ACHN (cell line): Measurements from ENCODE around the gene KRTAP8-1.

Source experiments
- DNase-seq: peaks from one replicate; pipeline ENCODE4 v3.0.0-alpha.2; 2015
- in situ Hi-C: cut with HindIII; loops from 2 replicates; pipeline ENCODE4 v1.10.0; 2017; ENCODE audit warnings: low sequenced_read_pairs, low pct_ligation_motif_present, low pct_unique_long_range_greater_than_20kb

The KRTAP8-1 gene

DNA sequence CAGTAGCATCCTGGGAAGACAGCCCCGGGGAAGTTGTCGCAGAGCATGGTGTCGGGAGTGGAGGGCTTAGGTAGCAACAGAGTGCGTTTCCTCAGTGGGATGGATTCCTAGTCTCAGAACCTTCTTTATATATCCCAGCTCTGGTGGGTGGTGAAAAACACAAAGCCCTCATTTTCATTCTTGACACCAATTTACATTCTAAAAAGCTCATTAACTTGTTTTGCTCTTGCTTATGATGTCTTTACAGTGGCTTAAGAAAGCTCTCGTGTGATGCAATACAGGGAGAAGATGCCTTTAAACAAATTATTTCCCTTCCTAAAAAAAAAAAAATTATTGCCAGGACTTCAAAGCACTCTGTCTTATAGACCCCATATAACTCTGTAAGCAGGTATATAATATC, at the start of gene KRTAP8-1:
Gene KRTAP8-1, minus strand, starts transcription at position 101 of the 400 bp plus-strand sequence. Its CDS starts 54 bp downstream, at position 47.
- in situ Hi-C loops = no loop called here
- DNase-seq = no peak

DNA sequence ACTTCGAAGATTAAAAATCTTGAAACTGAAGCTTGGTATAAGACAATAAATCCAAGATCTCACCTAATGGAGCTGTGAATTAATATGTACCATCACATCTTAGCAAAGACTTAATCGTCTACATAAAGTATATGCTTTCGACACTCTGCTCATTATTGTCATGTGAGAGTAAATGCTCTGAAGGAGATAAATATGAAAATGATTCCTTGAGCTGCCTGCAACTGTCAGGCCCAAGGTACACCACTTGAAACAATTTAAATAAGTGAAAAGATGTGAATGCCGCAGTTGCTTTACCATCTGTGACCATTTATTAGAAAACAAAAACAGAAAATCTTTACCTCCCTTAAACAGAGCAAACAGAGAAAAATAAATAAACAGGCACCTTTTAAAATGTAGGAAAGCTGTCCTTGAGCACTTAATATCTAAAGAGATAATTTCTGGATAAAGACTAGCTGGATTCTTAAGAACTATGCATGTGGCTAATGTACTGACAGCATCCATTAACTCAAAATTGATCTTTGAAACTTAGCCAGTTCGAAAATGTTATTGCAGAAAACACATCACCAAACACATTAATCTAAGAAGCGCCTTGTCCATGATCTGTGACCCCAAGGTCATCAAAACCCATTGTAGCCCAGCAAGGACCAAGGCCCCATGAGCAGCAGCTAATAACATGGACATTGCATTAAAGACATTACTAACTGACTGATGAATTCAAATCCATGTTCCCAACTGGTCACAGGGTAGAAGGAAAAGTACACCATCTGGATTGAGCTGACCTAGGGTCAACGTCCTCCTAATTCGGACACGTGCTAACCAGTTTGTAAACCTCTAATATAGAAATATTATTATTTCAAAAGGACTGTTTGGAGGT, 34.8 kb upstream of the KRTAP8-1 start:
- DNase-seq = no peak
- in situ Hi-C loops = no loop called here

DNA sequence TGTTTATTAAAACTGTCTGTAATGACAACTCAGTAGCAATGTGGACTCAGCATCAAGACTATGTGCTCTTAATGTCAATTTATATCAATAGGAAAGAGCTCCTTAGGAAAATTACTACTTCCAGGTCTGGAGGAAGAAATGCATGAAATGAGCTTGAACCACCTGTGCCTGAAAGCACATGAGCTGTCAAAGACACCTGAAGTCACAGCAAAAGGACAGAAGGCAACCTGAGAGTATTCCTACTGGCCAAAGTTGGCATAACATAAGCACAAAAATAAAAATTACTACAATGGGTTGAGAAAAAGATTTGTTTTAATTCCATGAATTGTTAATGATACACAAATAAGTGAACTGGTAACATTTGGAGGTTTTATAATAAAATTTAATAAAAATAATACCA, 29.9 kb upstream of the KRTAP8-1 start:
- DNase-seq = no peak
- in situ Hi-C loops = no loop called here

DNA sequence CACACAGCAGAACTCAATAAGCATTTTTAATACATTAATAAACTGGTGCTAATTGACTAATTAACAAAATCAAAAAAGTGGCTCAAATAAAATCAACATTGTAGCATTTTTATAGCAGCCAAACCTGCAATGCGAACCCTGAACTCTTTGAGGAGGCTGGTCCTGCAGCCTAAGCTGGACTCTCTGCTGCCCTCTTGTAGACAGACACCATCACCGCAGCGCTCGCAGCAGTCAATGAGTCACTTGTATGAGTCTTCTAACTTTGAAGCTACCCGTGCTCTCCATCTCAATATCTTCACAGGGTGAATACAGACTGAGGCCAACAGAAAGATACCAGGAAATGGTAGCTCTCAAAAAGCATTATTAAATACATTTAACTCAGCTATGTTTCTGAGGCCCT, 26.2 kb upstream of the KRTAP8-1 start:
- in situ Hi-C loops = no loop called here
- DNase-seq = peak; percentile 41

GRCh38 chr21:30838536-30838935, 25.5 kb upstream of the KRTAP8-1 start:
- in situ Hi-C loops = no loop called here
- no peak for DNase-seq

DNA sequence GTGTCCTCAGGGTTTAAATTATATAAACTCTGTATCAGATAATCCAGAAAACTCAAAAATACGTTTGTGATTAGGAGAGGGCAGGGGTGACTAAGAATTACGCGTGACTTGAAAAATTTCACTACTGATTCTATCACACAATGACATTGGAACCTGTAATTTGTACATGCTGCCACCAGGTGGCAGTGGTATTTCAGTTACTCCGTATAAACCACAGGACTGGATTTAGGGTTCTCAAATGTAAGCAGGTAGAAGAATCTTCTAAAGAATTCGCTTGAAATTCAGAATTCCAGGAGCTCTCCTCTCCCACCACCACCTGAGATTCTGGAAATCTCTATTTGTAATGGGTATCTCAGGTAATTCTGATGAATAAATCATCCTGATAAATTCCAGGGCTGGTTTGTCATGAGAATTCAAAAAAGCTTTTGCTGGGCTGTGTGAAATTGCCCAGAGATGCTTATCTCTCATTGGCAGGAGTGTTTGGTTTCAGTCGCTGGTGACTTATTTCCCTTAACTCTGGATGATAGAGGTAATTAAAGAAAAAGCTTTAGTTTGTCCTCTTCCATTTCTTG, 18.2 kb upstream of the KRTAP8-1 start:
- in situ Hi-C loops = no loop called here
- peak; percentile 34 for DNase-seq

- in situ Hi-C loops = no loop called here
- DNase-seq = no peak
Measured at GRCh38 chr21:30829659-30830058, 16.6 kb upstream of the KRTAP8-1 start, which contains the start of gene KRTAP7-1. TSS of gene KRTAP7-1 (minus strand) at chr21:30829759. CDS start at chr21:30829698, 61 bp downstream.

DNA sequence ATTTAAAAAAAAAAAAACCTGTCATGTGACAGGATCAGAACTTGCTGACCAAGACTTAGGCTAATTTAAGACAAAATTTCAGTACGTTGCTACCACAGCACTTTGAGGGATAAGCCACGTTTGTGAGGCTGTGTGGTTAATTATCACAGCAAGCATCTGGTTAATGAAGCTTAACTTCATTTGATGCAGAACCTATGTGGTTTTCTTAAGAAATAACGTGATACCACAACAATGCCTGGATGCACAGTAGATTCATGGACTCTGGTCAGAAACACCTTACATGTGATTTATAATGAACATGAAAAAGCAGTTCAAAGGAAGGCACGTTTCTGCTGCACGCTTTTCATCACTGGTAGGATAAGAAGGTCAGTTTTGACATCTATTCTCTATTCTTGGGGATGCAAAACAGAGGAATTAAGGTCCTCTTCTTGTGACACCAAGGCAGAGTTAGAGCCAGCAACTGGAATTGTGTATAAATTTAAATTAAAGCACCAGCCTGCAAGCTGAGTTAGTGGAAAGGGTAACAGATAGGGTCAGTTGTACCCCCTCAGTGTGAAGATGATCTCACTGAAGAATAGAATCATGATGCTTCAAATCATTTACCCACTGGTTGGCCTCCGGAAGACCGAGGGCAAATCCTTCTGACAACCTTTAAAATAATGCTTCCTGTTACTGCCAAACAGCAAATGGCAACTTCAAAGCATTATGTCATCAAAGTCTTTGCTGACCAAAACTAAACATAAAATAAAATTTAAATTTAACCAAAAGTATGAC, 6.0 kb upstream of the KRTAP8-1 start:
- no peak for DNase-seq
- in situ Hi-C loops = no loop called here

DNA sequence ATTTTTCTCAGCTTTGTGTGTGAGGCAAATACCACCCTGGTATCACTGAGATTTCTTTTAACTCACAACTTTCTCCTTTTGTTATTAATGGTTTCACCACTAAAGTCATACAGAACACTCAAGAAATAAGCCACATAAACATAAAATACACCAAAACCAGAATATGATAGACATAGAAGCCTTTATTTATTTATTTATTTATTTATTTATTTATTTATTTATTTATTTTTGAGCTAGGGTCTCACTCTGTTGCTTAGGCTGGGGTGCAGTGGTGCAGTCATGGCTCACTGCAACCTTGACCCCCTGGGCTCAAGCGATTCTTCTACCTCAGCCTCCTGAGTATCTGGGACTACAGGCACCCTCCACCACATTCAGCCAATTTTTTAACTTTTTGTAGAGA, 12.5 kb downstream of the KRTAP8-1 start:
- no peak for DNase-seq
- in situ Hi-C loops = no loop called here

- DNase-seq = no peak
- in situ Hi-C loops = no loop called here
Measured at GRCh38 chr21:30793581-30794314, 19.3 kb downstream of the KRTAP8-1 start.

GRCh38 chr21:30779249-30779648, 33.8 kb downstream of the KRTAP8-1 start:
- DNase-seq = no peak
- in situ Hi-C loops = no loop called here

DNA sequence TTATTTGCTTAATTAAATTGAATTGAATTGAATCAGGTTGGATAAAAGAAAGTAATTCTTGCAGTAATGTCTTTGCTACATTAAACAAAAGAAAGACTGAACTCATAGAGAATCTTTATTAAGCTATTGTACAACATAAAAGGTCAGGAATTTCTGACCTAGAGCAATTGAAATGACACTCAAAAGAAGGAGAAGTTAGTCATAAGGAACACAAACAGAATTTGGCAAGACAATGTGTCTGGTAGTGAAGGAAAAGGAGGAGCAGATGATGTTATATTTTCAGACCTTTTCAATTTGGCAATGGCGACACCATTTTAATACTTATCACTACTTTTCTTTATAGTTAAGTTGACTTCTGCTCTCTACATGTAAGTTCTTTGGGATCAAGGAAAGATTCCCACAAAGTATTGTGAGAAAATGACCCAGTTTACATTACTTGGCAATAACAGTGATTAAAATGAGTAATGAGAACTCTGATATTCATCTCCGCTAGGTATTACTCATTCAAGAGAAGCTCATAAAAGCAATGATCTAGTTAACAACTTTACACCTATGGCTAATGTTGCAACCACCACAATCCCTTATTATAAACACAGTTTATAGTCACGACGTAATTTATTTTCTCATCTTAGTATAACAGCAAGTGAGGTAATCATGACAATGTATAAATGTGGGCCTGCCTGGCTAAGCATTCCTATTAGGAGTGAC, 43.2 kb downstream of the KRTAP8-1 start:
- DNase-seq = no peak
- in situ Hi-C loops = no loop called here
